K562 (cell line): Measurements from ENCODE around the gene ADIPOR1. TPM values are rescaled to one million over a fixed set of nuclear protein-coding genes. Genes with fewer than 3 reads are reported as not detected.

Source experiments
- ATF2 ChIP-seq: sonication (generic); formaldehyde crosslinking; IDR thresholded peaks from 2 replicates; pipeline ENCODE4 v1.8.1; 2022; ENCODE audit warnings: missing genetic modification reagents
- CREB3L1 ChIP-seq: fragments of 450-650 bp; IDR thresholded peaks from 2 replicates; pipeline ENCODE4 v1.6.1; 2014; ENCODE audit warnings: low read depth, mild to moderate bottlenecking, moderate library complexity, borderline replicate concordance
- CTBP1 ChIP-seq: fragments of 450-650 bp; IDR thresholded peaks from 2 replicates; pipeline ENCODE4 v1.6.1; 2016; ENCODE audit warnings: borderline replicate concordance
- DPF2 ChIP-seq: fragments of 450-650 bp; IDR thresholded peaks from 2 replicates; pipeline ENCODE4 v1.6.1; 2016
- EGR1 ChIP-seq: fragments of 450-650 bp; conservative IDR thresholded peaks from 2 replicates; pipeline ENCODE4 v1.6.1; 2017; ENCODE audit warnings: mild to moderate bottlenecking
- ELK3 ChIP-seq: fragments of 450-650 bp; formaldehyde crosslinking; IDR thresholded peaks from 2 replicates; pipeline ENCODE4 v1.4.0; 2020; ENCODE audit warnings: mild to moderate bottlenecking
- ETV6 ChIP-seq, 3 experiments: fragments of 150-350 bp in 1 of 3; sonication (generic) in 1 of 3; formaldehyde crosslinking in 1 of 3; IDR thresholded peaks; 2 replicates each; pipeline versions ENCODE4 v1.6.1 to v1.8.0; 2014 to 2022; ENCODE audit warnings: borderline replicate concordance in 2 of 3, low read depth in 2 of 3, antibody characterized with exemption in 1 of 3, low read length in 1 of 3, mild to moderate bottlenecking in 1 of 3, missing genetic modification reagents in 1 of 3
- FOS ChIP-seq: IDR thresholded peaks from 3 replicates; pipeline ENCODE4 v1.6.1; 2011; ENCODE audit not compliant: insufficient read length; ENCODE audit errors: extremely low read depth
- GATAD2B ChIP-seq: fragments of 450-650 bp; IDR thresholded peaks from 2 replicates; pipeline ENCODE4 v1.6.1; 2017; ENCODE audit warnings: mild to moderate bottlenecking, borderline replicate concordance
- MEF2A ChIP-seq: IDR thresholded peaks from 2 replicates; pipeline ENCODE4 v1.6.1; 2011; ENCODE audit warnings: low read depth, mild to moderate bottlenecking, low read length, moderate library complexity; ENCODE audit not compliant: control insufficient read depth
- MTA3 ChIP-seq: fragments of 450-650 bp; formaldehyde crosslinking; IDR thresholded peaks from 2 replicates; pipeline ENCODE4 v1.6.1; 2017; ENCODE audit warnings: mild to moderate bottlenecking, borderline replicate concordance
- POLR2A ChIP-seq: fragments of 450-650 bp; conservative IDR thresholded peaks from 2 replicates; pipeline ENCODE4 v1.6.1; 2016
- POLR3G ChIP-seq: IDR thresholded peaks from 2 replicates; pipeline ENCODE4 v1.6.1; 2011; ENCODE audit not compliant: insufficient read length, insufficient replicate concordance; ENCODE audit errors: extremely low read depth
- RBBP5 ChIP-seq: fragments of 200-600 bp; sonication (generic); IDR thresholded peaks from 2 replicates; pipeline ENCODE4 v1.6.1; 2012; ENCODE audit warnings: borderline replicate concordance, mild to moderate bottlenecking, low read length, control low read depth, inconsistent platforms; ENCODE audit not compliant: insufficient read depth, poor library complexity, severe bottlenecking
- SMARCB1 ChIP-seq: IDR thresholded peaks from 2 replicates; pipeline ENCODE4 v1.6.1; 2011; ENCODE audit warnings: improper control_type of control experiment, low read depth; ENCODE audit not compliant: insufficient read length
- TEAD1 ChIP-seq, 2 experiments: fragments of 450-650 bp in 1 of 2; sonication (generic) in 1 of 2; formaldehyde crosslinking; IDR thresholded peaks; 2 replicates each; pipeline versions ENCODE4 v1.4.0 to v1.8.0; 2020 to 2022; ENCODE audit warnings: mild to moderate bottlenecking in 2 of 2, missing genetic modification reagents in 1 of 2
- THAP12 ChIP-seq: fragments of 250-450 bp; sonication (Bioruptor Pico); IDR thresholded peaks from 2 replicates; pipeline ENCODE4 v1.9.0; 2021; ENCODE audit warnings: mild to moderate bottlenecking, inconsistent platforms
- ZNF512 ChIP-seq: IDR thresholded peaks from 2 replicates; pipeline ENCODE4 v1.6.1; 2016; ENCODE audit warnings: missing genetic modification characterization, missing compliant biosample characterization
- polyA plus RNA-seq, 8 experiments: library from polyadenylated mRNA; depleted of rRNA in 4 of 8; stranded (reverse) in 5 of 8; unstranded in 3 of 8; fragments of >200 nt; fragmentation: Nextera tagmentation in 2 of 8; fragmentation: Illumina TruSeq in 1 of 8; extraction: Ambion mirVana in 2 of 8; extraction: Trizol in 1 of 8; gene quantifications; 2 replicates each; pipeline versions ENCODE4 v1.2.1 to v1.2.3, GENCODE V29; 2011 to 2014; ENCODE audit warnings: inconsistent platforms in 1 of 8, missing spikeins in 1 of 8
- total RNA-seq, 7 experiments: library from RNA; depleted of rRNA in 6 of 7; stranded (reverse); fragments of >200 nt in 6 of 7; fragmentation: Illumina TruSeq in 2 of 7; extraction: Trizol in 2 of 7; gene quantifications; 2 replicates each; pipeline versions ENCODE4 v1.2.1 to v1.2.3, GENCODE V29; 2011 to 2021; ENCODE audit warnings: low replicate concordance in 1 of 7

Gene ADIPOR1
- total and polyA plus RNA-seq, 9 of the 15 experiments (the other 6 are each of a cell fraction or from before 2014, with no cell fraction given), result 29.0 to 217 (median 100) TPM

- TF ChIP-seq ATF2 (CRISPR knock-in tag) (peak; percentile 60; the same call in 1 of the 2 replicates), ETV6 (IDR thresholded peaks at IDR 0.05; ENCODE audit: borderline replicate concordance in 1 of 2, low read depth in 2 of 2, low read length in 1 of 2) (no peak), ETV6 (CRISPR knock-in tag; IDR thresholded peaks at IDR 0.05; ENCODE audit: borderline replicate concordance) (no peak; the same call in 1 of the 2 replicates), FOS (no peak), THAP12 (CRISPR knock-in tag) (peak; percentile 97), ELK3 (no peak), POLR3G (no peak), MEF2A (no peak), EGR1 (0 out of 2 replicates have a peak, but pooled peaks have one; percentile 8), CREB3L1 (peak; percentile 62; the same call in 1 of the 2 replicates), CTBP1 (0 out of 2 replicates have a peak, but pooled peaks have one; percentile 65), ZNF512 (no peak), MTA3 (peak; percentile 42; the same call in 1 of the 2 replicates), TEAD1 (CRISPR knock-in tag; IDR thresholded peaks at IDR 0.05) (peak in 1 of 2 experiments; percentile 74; a peak in 2 of 4 replicates), RBBP5 (peak; percentile 96), SMARCB1 (no peak), GATAD2B (peak; percentile 73), POLR2A (peak; percentile 87), DPF2 (peak; percentile 18; the same call in 1 of the 2 replicates)
These were observed at the start of gene ADIPOR1 (continued) for GRCh38 chr1:202957733-202958543.
